ENCODE data around the gene SLC10A7.

Gene SLC10A7

DNA sequence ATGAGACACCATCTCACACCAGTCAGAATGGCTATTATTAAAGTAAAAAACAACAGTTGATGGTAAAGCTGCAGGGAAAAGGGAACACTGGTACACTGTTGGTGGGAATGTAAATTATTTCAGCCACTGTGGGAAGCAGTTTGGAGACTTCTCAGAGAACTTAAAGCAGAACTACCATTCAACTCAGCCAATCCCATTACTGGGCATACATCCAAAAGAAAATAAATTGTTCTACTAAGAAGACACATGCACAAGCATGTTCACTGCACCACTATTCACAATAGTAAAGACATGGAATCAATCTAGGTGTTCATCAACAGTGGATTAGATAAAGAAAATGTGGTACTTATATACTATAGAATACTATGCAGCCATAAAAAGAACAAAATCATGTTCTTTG is 172.4 kb downstream of the SLC10A7 start:
- DNase-seq (ENCODE audit: low read depth) = no peak

DNA sequence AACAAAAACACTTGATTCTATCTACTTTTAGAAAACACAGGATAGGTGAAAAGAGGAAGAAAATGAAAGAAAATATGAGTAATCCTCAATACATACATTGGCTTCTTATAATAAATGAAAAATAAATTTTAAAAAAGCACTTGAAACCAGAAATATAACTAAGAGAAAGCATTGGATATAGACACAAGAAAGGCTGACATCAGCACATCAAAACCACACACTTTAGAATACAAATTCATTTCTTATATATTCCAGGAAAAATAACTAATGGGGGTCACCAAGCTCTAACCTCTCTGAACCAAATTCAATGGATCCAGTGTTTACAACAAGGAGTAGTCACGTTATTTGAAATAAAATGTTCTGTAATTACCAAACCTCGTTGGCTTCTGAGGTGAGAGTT is 173.9 kb downstream of the SLC10A7 start:
- no peak for DNase-seq (ENCODE audit: low read depth)

DNA sequence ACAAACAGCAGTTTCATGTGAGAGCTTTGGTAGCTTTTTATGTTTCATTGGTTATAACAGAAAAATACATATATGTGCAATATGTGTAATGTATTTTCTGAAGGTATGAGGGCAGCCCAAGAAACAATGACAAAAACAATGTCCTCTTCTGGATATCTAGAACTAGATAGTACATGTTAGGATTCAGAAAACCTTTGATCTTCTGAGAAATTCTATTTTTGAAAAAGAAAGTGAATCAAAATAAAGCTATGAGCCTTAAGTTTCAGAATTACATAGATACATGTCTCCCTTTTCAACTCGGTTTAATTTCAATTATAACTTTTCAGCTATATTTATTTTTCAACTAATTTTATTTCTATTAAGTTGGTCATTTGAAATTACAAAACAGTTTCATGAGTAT is 175.5 kb downstream of the SLC10A7 start:
- DNase-seq (ENCODE audit: low read depth) = no peak

DNA sequence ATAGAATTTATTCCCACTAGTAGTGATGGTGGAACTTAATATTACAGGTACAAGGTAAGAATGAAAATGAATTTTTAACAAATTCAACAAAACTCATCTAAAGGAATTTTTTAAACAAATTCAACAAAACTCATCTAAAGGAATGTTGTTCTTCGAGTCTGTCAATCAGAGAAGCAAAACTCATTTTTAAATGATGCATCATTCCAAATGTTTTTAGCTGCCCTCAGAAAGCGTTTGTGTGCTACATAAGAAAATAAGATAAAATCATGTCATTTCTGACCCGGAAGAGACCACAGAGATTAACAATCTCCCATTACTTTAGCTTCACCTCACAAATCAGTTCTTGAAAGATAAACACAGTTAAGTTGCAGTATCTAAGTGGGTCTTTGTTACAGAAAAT is 178.0 kb downstream of the SLC10A7 start:
- no peak for DNase-seq (ENCODE audit: low read depth)

DNA sequence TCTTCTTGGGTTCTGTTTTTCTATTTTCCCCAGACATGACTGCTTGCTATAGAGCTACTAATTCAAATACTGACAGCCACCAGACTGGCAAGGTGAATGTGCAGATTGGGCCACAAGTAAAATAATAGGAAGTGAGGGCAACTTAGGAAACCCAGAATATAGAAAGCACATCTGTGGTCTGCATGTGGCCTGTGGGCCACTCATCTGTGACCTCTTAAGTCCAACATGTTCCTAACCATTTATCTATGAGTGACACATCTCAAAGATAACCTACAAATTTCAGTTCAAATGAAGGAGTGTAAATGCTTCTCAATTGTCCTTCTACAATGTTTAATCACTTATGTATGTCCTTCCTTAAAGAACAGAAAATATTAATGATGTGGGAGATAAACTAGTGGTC is 178.5 kb downstream of the SLC10A7 start:
- DNase-seq (ENCODE audit: low read depth) = no peak

DNA sequence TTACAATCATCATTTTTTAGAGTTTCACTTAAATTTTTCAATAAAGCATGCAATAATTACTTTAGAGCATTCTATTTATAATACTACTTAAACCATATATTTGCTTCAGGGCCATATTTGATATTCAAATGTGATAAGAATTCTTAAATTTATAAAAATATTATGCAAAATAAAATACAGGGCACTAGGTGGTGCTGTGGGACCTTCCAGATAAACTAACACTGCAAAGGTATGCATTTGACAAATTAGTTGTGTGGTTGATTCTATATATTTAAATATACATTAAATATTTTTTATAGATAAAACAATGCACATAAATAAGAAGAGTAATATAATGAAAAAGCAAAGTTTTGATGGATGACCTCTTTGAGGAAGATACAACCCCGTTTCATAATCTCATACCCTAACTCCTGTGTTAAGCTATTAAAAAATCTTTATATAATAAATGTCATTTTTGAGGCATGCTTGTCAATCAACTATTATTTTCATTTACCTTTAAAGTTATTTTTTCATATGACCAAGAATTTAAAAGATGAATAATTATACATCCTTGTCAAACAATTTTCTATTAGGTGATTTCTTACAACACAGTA is 179.0 kb downstream of the SLC10A7 start:
- DNase-seq (ENCODE audit: low read depth) = no peak

DNA sequence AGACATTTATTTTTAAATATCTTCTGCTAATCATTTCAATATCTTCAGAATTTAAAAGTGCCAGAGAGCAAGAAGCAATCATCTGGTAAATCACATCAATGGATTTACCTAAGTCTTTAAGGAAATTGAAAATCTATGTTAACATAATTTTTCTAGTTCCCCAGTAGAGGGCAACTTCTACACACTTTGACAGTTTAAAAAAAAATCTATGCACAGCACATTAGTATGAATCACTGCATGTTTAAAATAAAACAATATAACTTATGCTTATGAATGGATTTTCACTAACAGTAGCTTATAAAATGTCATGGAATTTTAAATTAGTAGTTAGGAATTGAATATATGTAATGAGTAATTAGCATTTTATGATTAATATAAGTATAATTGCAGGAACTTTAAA is 180.9 kb downstream of the SLC10A7 start:
- no peak for DNase-seq (ENCODE audit: low read depth)

DNA sequence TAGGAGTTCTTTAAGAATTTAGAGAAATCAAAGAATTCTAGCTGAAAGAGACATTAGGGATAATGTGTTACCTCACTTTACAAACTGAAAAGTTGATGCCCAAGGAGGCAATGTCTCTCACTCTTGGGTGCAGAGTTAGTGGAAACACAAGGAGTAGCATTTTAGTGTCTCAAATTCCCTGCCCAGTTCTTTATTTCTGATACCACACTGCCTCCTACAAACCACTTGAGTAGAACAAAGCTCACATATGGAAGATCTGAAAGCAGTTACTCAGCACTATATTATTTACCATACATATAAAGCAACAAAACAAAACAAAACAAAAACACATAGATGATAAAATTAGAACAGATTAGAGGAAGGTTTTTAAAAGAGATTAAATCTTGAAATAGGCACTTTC is 183.2 kb downstream of the SLC10A7 start:
- no peak for DNase-seq (ENCODE audit: low read depth)

DNA sequence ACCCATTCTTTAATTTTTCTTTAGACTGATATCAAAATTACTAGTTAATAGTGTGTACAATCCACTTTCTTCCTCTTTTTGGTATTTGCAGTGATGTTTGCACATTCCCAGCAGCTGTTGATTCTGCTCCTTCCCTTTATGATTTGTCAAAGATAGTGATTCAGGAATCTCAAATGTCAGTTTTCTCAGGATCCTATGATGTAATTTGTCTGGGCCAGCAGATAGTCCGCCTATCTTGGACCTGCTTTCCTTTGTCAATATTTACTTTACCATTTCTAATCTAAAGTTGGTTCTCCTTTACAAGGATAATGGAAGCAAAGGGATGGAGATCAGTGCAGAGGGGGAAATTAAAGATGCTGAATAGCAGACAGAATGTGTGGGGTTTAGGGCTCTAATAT is 185.3 kb downstream of the SLC10A7 start:
- no peak for DNase-seq (ENCODE audit: low read depth)

DNA sequence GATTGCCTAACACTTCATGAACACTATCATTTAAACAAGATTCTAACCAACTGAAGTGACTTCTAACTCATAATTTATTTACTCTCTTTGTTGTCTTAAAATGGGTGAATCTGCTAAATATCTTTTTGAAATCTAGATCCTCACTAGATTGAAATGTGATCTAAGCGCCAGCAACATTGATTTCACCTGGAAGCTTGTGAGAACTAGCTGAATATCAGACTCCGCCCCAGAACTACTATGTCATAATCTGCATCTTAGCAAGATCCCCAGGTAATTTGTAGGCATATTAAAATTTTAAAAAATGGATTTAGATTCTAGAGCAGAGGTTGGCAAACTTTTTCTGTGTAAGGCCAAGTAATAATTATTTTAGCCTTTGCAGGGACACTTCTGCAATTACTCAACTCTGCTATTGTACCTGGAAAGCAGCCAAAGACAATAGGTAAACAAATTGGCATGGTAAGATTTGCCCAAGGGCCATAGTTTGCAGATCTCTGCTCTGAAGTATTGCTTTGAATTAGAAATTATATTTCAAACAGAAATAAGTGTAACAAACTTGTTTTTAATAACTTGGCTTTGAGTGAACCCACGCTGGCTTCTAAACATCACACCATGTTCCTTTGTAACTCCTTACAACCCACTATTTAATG is 185.9 kb downstream of the SLC10A7 start:
- DNase-seq (ENCODE audit: low read depth) = no peak

DNA sequence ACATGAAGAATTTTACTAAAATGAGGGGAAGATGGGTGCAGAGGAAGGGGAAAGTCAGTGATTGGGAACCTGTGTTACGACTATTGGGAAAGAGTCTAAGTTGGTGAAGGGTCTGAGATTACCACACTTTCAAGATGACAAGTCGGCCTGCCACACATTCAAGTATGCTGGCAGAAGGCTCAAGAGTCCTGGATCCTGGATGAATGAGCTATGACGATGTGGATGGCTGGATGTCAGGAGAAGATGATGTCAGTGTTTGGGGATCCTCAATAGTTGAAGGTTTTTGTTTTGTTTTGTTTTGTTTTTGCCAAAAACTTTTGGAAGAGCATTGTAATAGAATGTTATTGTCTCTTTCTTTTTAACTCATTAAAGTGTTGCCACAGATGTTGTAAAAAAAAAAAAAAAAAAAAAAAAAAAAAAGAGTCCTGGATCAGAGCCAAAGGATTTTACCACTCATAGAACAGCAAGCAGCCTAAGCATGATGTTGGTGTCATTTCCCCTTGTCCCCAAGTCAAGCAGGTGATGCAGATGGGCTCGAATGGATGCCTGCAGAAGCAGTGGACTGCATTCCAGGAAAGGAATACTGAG is 186.8 kb downstream of the SLC10A7 start:
- DNase-seq (ENCODE audit: low read depth) = no peak

DNA sequence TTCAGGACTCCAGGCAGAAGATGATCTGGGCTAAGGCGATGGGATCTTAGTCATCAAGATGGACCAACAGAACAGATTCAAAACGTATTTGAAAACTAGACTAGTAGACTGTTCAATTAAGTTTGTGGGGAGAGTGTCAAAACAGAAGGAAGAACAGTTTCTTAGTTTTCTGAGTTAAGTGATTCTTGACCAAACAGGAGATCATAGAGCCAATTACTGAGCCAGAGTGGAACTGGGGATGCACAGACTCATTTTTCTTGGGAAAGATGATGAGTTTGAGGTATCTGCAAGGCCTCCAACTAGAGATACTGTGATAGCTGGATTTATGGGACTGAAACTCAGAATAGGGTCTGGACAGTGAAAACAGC is 187.9 kb downstream of the SLC10A7 start:
- DNase-seq (ENCODE audit: low read depth) = no peak

DNA sequence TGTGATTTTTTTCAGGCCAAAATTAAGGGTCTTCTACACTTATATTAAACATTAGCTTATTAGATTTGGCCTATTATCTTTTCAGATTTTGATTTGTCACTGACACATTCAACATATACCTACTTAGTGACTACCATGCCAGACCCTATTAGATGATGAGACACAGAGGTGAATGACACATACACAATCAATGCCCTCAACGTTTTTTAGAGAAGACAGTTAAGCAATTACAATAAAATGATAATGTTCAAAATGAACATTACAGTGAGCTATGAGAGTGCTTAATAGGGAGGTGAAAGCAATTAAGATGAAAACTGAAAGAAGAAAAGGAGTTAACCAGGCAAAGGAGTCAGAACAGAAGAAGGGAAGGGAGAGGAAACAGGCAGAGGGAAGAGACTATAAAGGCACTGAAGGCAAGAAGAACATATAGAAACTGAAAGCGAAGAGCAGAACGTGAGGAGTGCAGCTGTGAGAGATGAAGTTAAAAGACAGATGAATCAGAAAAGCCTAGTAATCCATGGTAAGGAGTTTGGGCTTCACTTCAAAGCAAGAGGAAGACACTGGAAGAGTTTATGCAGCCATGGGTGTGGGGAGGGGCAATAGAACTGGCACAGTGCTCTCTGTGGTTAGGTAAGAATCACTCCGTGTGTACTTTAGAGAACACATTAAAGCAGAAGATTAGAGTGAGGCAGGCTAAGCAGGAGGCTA is 188.4 kb downstream of the SLC10A7 start:
- DNase-seq (ENCODE audit: low read depth) = no peak

DNA sequence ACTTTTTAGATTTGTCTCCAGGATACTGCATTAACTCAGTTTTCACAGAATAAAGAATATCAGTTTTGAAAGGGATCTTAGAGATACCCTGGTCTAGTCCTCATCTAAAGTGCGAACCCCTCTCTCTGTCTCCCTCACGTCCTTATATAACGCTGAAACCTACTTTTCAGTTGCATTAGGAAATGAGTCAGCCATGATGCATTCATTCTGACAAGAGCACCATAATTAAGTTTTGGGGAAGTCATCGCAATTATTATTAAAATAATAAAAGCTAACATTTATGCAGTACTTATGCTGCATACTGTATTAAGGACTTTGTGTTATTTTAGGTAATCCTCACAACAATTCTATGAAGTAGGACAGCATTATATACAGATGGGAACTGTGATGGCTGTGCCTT is 191.3 kb downstream of the SLC10A7 start:
- no peak for DNase-seq (ENCODE audit: low read depth)

DNA sequence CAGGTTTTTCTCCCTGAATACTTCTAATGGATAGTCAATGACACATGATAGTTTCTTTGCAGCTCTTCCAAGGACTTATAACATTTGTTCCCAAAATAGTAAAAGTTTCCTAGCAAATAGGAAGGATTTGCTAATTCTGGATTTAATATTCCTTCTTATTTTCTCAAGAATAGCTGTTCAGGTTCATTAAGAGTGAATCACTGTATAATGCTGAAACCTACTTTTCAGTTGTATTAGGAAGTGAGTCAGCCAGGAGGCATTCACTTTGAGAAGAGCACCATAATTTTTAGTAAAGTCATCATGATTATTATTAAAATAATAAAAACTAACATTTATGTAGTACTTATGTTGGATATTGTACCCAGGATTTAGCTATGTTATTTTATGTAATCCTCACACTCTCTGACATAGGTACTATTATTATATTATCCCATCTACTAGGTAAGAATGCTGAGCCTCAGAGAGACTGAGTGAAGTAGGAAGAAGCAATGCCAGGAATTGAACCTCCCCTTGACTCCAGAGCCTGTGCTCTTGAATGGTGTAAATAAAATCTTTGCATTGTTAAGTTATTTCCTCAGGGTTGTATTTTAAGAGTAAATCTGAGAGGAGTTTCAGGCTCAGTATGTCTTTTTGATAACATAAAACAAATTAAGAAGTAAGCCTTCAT is 192.6 kb downstream of the SLC10A7 start:
- DNase-seq (ENCODE audit: low read depth) = no peak

DNA sequence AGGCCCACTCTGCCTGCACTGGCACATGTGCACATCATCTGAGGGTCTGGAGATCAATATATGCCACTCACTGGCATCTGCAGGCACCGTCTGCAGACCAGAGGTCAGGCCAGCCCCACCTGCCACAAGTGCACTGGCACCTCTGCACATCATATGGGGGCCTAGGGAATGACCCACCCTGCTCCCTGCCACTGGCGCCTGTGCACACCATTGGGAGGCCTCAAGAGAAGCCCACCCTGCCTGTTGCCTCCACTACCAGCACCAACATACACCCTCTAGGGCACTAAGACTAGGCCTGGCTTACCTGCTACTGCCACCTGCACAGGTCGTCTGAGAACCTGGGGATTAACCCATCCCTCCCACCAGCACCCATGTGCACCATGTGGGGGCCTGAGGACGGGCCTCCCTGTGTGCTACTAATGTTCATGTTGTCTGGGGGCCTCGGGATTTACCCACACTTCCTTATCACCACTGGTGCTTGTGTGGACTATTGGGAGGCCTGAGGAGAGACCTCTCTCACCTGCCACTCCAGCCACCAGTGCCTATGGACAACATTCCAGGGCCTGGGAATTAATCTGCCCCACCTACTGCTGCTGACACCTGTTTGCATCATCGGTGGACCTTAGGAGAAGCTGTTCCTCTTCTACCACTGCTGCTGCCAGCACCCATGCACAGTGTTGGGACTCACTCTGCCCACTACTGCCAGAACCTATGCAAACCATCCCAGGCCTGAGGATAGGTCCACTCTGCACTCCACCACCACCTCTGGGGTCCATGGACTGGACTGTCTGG is 193.7 kb downstream of the SLC10A7 start:
- no peak for DNase-seq (ENCODE audit: low read depth)

DNA sequence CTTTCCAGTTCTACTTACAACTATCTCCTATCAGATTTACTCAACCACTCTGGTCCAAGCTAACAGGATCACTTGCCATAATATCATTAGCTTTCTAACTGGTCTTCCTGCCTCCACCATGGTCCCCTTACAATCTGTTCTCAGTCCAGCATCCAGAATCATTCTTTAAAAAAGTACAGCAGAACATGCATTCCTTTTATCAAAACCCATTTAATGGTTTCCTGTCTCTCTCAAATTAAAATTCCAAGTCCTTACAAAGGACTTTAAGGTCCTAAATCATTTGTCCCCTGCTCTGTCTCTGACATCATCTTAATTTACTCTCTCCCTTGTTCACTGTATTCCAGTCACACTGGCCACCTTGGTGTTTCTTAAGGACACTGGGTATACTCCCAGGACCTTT is 202.8 kb downstream of the SLC10A7 start:
- no peak for DNase-seq (ENCODE audit: low read depth)

DNA sequence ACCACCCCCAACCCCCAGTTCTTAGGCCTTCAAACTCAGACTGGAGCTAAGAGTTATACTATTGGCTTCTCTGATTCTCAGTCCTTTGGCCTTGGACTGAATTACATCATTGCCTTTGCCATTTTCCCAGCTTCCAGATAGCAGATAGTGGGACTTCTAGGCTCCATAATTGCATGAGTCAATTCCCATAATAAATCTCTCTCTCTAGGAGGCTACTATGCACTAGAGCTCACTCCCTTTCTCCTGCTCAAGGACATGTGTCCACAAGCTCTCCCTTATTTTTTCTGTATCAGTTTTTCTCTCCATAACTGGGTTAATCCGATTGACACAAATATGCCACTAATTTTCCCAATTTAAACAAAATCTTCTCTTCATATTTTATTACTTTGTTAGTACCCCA is 204.0 kb downstream of the SLC10A7 start:
- DNase-seq (ENCODE audit: low read depth) = no peak

DNA sequence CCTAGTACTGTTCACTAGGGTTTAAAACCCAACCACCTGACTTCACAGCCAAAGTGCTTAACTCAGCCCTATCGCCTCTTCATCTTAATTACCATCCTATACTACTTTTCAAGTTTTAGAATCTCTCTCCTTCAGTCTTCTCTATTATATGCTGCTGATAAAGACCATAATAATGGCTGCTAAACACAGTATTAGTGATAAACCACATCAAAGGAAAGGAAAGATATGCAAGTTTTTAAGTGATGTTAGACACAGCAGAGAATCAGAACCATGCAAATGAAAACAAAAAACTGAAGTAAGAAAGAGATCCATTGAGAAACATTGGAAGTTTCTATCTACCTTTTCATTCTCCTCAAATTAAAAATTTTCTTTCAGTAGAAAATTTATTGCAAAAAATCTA is 206.6 kb downstream of the SLC10A7 start:
- DNase-seq (ENCODE audit: low read depth) = no peak

DNA sequence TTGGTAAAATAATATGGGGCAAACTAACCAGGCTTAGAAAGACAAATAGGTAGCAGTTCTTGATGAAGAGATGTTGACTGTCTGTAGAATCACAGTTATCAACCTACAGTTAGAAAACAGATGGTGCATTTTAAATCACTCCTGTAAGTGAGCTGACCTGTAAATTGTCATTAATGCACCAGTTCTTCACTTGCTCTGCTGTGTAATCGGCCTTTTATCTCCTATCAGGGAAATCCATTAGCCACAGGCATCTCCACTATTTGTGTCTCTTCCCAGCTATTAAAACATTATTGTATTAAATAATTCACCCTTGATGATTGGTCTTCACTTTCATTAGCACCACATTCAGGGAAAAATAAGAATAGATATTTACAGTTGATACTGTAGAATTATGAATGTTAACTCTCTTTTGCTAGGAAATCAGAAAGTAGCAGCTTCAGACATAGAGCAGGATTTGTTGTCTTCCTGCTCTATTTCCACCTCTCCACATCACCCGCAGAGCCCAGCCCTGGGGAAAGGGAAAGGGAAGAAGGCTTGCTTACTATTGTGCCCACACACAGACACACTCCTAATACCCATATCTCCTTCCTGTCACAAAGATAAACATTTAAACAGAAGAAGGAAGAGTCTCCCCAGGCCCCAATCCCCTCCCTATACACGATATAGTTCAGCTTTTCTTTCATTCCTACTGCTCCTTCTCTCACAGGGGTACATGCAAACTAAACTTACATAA is 210.3 kb downstream of the SLC10A7 start:
- DNase-seq (ENCODE audit: low read depth) = no peak

DNA sequence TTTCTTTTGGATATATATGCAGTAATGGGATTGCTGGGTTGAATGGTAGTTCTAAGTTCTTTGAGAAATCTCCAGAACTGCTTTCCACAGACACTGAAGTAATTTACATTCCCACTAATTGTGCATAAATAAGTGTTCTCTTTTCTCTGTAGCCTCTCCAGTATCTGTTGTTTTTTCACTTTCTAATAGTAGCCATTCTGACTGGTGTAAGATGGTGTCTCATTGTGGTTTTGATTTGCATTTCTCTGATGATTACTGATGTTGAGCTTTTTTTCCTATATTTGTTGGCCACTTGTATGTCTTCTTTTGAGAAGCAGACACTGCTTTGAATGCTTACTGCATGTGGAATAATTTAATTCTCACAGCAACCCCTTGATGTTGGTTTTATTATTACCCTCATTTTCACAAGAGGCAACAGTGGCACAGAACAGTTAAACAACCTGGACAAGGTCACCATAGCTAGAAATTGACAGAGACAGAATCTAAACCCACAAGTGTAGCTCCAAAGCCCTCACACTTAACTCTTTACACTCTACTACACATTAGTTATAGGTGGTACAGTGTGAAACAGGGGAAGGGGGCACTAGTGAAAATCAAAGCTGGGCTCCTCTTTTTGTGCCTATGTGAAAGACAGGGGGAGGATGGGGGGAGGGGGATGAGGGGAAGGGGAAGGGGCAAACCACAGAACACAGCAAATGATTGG is 211.3 kb downstream of the SLC10A7 start:
- DNase-seq (ENCODE audit: low read depth) = no peak

Data from activated T-cell treated with anti-CD3 and anti-CD28 coated beads for 1 hour (primary cell).